Right lobe of liver (tissue), 6 donors: ENCODE measurements around the gene PDLIM5. TPM values are rescaled to one million over a fixed set of nuclear protein-coding genes. Genes with fewer than 3 reads are reported as not detected.
A peak's percentile ranks its signal among the peaks of the same experiment; 100 is the strongest.

Experiments used
- ATAC-seq, 4 donors: fragments of 200-7000 bp; cut with Tn5 transposase; one replicate each; pipeline ENCODE4 v1.9.1; 2020; ENCODE audit warnings: mild to moderate bottlenecking in 4 of 4, moderate library complexity in 4 of 4
- DNase-seq, 3 donors: peaks; one replicate each; pipeline ENCODE4 v3.0.0-alpha.2; 2020
- H3K27ac ChIP-seq, 3 donors: fragments of 200-600 bp; one replicate each; pipeline ENCODE4 v1.8.0; 2022
- H3K27me3 ChIP-seq, 2 donors: fragments of 200-600 bp; one replicate each; pipeline ENCODE4 v1.8.0; 2022
- H3K36me3 ChIP-seq, 4 donors: fragments of 200-600 bp; sonication (generic) in 1 of 4; one replicate each; pipeline versions ENCODE4 v1.5.1 to v1.8.0; 2017 to 2022; ENCODE audit warnings: control low read depth in 1 of 4
- H3K4me1 ChIP-seq, 4 donors: fragments of 200-600 bp; sonication (generic) in 1 of 4; one replicate each; pipeline versions ENCODE4 v1.5.1 to v1.8.0; 2017 to 2022; ENCODE audit warnings: control low read depth in 1 of 4
- H3K4me3 ChIP-seq, 3 donors: fragments of 200-600 bp; one replicate each; pipeline ENCODE4 v1.8.0; 2022
- H3K9me3 ChIP-seq, 4 donors: fragments of 200-600 bp; sonication (generic) in 1 of 4; one replicate each; pipeline versions ENCODE4 v1.5.1 to v1.8.0; 2017 to 2022; ENCODE audit warnings: control low read depth in 1 of 4
- CTCF ChIP-seq, 4 donors: fragments of 200-600 bp in 3 of 4; fragments of 450-650 bp in 1 of 4; IDR thresholded peaks; one replicate each; pipeline versions ENCODE4 v1.5.1 to v1.8.0; 2016 to 2022; ENCODE audit warnings: antibody characterized with exemption in 4 of 4, mild to moderate bottlenecking in 2 of 4
- POLR2A ChIP-seq: fragments of 450-650 bp; IDR thresholded peaks from one replicate; pipeline ENCODE4 v1.6.1; 2017; ENCODE audit warnings: antibody characterized with exemption, mild to moderate bottlenecking
- WGBS: methylation state at CpG from one replicate; pipeline ENCODE4 v1.1.6; 2018; ENCODE audit warnings: low coverage, low lambda C conversion rate; ENCODE audit not compliant: insufficient coverage; ENCODE audit errors: missing lambda C conversion rate; 5-methylcytosine and 5-hydroxymethylcytosine counted together
- intact Hi-C, 2 donors: fragments of 100-400 bp; cut with DNase I; formaldehyde crosslinking; loops; one replicate each; pipeline versions ENCODE4 v1.11.2 to v1.14.1; 2022
- total RNA-seq, 6 experiments: library from RNA; depleted of rRNA in 2 of 6; stranded (reverse); fragments of >200 nt in 2 of 6; fragmentation: NEBNext Ultra II Directional in 3 of 6; extraction: Animal tissue kit (Norgen Biotek cat#: 25700) in 3 of 6; gene quantifications; one replicate each; pipeline versions ENCODE4 v1.1.0 to v1.2.4, GENCODE V29; 2016 to 2023
- donor health status: DM: no; HTN: yes; CAD: no.
- donor health status: DM: no; HTN: no; CAD: no.
- donor health status: DM: no; HTN: no; CAD: no.
- donor health status: DM: no; HTN: yes; CAD: no.
- donor health status: DM: no; HTN: yes; CAD: no.

The PDLIM5 gene
- total RNA-seq, 6 experiments from 2014 or later: 71.9 to 135 (median 101) TPM

DNA sequence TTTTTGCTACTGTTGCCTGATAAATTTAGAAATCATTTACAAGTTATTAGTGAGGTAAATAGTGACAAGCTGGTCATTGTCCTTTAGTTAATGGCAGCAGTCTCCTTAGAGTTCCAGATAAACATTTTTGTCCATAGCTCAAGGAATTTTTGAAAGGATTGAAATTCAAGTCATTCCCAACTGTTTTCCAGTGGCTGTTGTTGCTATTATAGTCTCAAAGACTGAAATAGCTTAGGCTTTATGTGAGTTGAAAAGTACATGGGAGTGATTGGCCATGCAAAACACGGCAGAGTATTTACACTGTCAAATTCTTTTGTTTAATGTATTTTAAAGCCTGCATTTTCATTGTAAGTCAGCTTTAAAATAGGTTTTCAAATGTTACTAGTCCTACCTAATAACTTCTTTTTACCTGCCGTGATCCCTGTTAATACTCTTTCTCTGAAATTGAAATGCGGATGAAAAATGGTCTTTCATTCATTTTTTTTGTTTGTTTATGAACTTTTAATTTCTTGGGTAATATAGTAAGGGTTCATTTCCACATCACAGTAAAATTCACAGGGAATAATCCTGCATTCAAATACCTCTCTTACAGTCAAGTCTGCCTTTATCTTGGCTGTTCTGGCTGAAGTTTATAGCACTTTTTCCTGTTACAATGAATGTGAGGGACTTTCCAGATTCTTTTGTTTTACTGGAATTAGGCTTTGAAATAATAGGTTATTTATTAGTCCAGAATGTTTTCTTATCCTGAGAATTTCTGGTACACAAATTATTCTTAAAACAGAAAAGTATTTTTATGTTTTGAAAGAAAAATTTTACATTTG lies 85.1 kb downstream of the PDLIM5 start:
- no peak for DNase-seq
- intact Hi-C loops: no loop called here
- H3K4me3 ChIP-seq: no peak overlapping the region
- H3K36me3 ChIP-seq: no peaks in the 10 kb centered on the region
- no peak for TF ChIP-seq POLR2A
- no peak for TF ChIP-seq CTCF (IDR thresholded peaks at IDR 0.05)
- peaks cover 0 to 55% (median 11%) of the 10 kb centered on the region in 4 donors for H3K4me1 ChIP-seq
- ATAC-seq: peak in 1 of 4 donors; percentile 48
- no peaks in the 10 kb centered on the region for H3K27me3 ChIP-seq
- no peak overlapping the region for H3K27ac ChIP-seq
- H3K9me3 ChIP-seq: no peaks in the 10 kb centered on the region
- 68% methylated on average over 3 of the region's 3 CpGs for WGBS

- H3K9me3 ChIP-seq: no peaks in the 10 kb centered on the region
- peaks cover 0 to 54% (median 11%) of the 10 kb centered on the region in 4 donors for H3K4me1 ChIP-seq
- TF ChIP-seq POLR2A (no peak), CTCF (IDR thresholded peaks at IDR 0.05) (no peak)
- no peak overlapping the region for H3K4me3 ChIP-seq
- ATAC-seq (no peak), DNase-seq (no peak)
- intact Hi-C loops: no loop called here
- no peaks in the 10 kb centered on the region for H3K27me3 ChIP-seq
- 66% methylated on average over 3 of the region's 3 CpGs for WGBS
- H3K27ac ChIP-seq: no peak overlapping the region
- no peaks in the 10 kb centered on the region for H3K36me3 ChIP-seq
Observed at GRCh38 chr4:94537921-94538628, 86.3 kb downstream of the PDLIM5 start.

- no peak overlapping the region for H3K4me3 ChIP-seq
- H3K36me3 ChIP-seq: no peaks in the 10 kb centered on the region
- DNase-seq: no peak
- WGBS: 75% methylated on average over 1 of the region's 1 CpG
- H3K9me3 ChIP-seq: no peaks in the 10 kb centered on the region
- TF ChIP-seq CTCF (IDR thresholded peaks at IDR 0.05) (no peak), POLR2A (no peak)
- no peak overlapping the region for H3K27ac ChIP-seq
- no peak for ATAC-seq
- H3K4me1 ChIP-seq: peaks cover 0 to 31% (median 11%) of the 10 kb centered on the region in 4 donors
- intact Hi-C loops: no loop called here
- H3K27me3 ChIP-seq: no peaks in the 10 kb centered on the region
Observed at GRCh38 chr4:94540476-94540875, 88.7 kb downstream of the PDLIM5 start.

- ATAC-seq (no peak), DNase-seq (no peak)
- Histone ChIP-seq H3K36me3 (no peaks in the 10 kb centered on the region), H3K4me1 (no peaks in the 10 kb centered on the region), H3K27me3 (no peaks in the 10 kb centered on the region), H3K27ac (no peak overlapping the region), H3K9me3 (no peaks in the 10 kb centered on the region), H3K4me3 (no peak overlapping the region)
- 73% methylated on average over 2 of the region's 2 CpGs for WGBS
- intact Hi-C loops: no loop called here
- TF ChIP-seq POLR2A (no peak), CTCF (IDR thresholded peaks at IDR 0.05) (no peak)
Observed at GRCh38 chr4:94544811-94545210, 93.1 kb downstream of the PDLIM5 start.
